IPS-18a (cell line): Measurements from ENCODE around the gene CD4.

ENCODE experiments used
- H3K27ac ChIP-seq: one replicate; pipeline ENCODE4 v1.5.1; 2013; ENCODE audit warnings: low read length
- H3K27me3 ChIP-seq: one replicate; pipeline ENCODE4 v1.6.1; 2013; ENCODE audit warnings: mild to moderate bottlenecking, low read length; ENCODE audit not compliant: control insufficient read depth, insufficient read depth
- H3K36me3 ChIP-seq: one replicate; pipeline ENCODE4 v1.6.1; 2013; ENCODE audit warnings: low read depth, low read length; ENCODE audit not compliant: control insufficient read depth
- H3K4me1 ChIP-seq: one replicate; pipeline ENCODE4 v1.6.1; 2013; ENCODE audit warnings: low read depth, low read length; ENCODE audit not compliant: control insufficient read depth
- H3K4me3 ChIP-seq: one replicate; pipeline ENCODE4 v1.5.1; 2013; ENCODE audit warnings: low read length
- H3K9ac ChIP-seq: one replicate; pipeline ENCODE4 v1.6.1; 2013; ENCODE audit warnings: mild to moderate bottlenecking, low read length, moderate library complexity
- H3K9me3 ChIP-seq: one replicate; pipeline ENCODE4 v1.6.1; 2013; ENCODE audit warnings: low read depth, low read length; ENCODE audit not compliant: control insufficient read depth

The CD4 gene

GRCh38 chr12:6836851-6837250 lies 47.5 kb downstream of the CD4 start:
- no peak overlapping the region for H3K9ac ChIP-seq
- H3K4me3 ChIP-seq: no peak overlapping the region
- no peak overlapping the region for H3K27ac ChIP-seq
- peaks cover 60% of the 10 kb centered on the region for H3K36me3 ChIP-seq
- H3K27me3 ChIP-seq: no peaks in the 10 kb centered on the region
- H3K9me3 ChIP-seq: no peaks in the 10 kb centered on the region
- H3K4me1 ChIP-seq: no peaks in the 10 kb centered on the region

DNA sequence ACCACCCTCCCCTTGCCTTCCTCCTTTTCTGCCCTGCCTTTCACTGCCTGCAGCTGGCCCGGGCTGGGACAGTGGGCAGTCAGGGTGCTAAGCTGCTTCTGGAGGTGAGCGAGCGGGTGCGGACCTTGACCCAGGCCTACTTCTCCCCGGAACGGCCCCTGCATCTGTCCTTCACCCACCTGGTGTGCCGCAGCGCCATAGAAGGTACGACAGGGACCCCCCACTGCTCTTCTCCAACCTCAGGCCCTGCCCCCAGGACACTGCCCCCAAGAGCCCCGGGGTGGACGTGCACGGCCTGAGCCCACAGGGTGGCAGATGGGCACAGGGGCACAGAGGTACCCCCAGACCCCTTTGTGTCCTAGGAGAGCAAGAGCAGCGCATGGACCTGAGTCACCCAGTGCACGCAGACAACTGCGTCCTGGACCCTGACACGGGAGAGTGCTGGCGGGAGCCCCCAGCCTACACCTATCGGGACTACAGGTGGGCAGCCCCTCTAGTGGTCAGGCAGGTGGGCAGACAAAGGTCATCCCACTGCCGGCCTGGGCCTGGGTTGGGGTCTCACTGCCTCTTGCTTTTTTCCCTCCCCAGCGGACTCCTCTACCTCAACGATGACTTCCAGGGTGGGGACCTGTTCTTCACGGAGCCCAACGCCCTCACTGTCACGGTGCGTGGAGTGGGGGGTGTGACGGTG lies 48.2 kb downstream of the CD4 start:
- Histone ChIP-seq H3K9ac (no peak overlapping the region), H3K36me3 (peaks cover 58% of the 10 kb centered on the region), H3K4me1 (no peaks in the 10 kb centered on the region), H3K27me3 (no peaks in the 10 kb centered on the region), H3K9me3 (no peaks in the 10 kb centered on the region), H3K4me3 (no peak overlapping the region), H3K27ac (no peak overlapping the region)

DNA sequence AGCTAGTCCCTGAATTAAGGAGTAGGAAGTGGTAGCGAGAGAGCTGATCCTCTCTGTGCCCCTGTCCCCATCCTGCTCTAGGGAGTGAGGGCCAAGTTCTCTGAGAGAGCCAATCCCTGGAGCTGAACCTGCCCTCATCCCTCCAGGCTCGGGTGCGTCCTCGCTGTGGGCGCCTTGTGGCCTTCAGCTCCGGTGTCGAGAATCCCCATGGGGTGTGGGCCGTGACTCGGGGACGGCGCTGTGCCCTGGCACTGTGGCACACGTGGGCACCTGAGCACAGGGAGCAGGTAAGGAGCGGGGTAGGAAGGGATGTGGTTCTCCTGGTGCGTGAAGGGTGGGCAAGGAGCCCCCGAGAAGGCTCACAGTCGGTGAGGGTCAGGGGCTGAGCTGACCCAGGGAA lies 49.5 kb downstream of the CD4 start:
- Histone ChIP-seq H3K9me3 (no peaks in the 10 kb centered on the region), H3K4me3 (no peak overlapping the region), H3K27me3 (no peaks in the 10 kb centered on the region), H3K27ac (no peak overlapping the region), H3K36me3 (peaks cover 49% of the 10 kb centered on the region), H3K4me1 (no peaks in the 10 kb centered on the region), H3K9ac (no peak overlapping the region)

DNA sequence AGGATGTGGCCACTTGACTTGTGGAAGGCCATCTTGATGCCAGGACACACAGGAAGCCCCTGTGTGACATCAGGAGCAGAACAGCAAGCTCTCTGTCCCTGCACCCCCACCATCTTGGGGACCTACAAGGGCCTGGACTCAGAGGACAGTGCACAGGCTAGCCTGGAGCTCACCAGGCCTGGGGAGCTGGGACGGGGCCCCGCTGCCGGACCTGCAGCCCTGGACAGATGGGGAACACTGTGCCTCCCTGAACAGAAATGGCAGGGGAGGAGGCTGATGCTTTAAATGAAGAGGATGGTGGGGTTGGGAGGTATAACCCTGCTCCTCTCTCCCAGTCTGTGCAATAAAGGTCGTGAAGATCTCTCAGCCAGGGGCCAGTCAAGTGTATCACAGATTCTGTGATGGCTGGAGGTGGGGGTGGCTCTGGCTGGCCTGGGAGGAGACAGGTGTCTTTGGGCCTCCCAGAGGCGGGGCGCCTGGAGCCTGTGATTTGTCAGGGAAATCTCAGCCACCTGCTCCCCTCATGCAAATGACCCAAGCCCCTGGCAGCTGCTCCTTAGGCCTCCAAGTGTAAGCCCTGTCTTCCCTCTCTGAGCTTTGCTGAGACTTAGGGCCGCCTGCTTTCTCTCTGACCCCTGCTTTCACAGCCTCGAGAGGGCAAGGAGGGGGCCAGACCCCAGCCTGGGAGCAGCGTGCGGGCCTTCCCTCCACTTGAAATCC lies 50.3 kb downstream of the CD4 start:
- no peak overlapping the region for H3K4me3 ChIP-seq
- H3K9ac ChIP-seq: no peak overlapping the region
- H3K27me3 ChIP-seq: no peaks in the 10 kb centered on the region
- H3K36me3 ChIP-seq: peaks cover 48% of the 10 kb centered on the region
- no peaks in the 10 kb centered on the region for H3K9me3 ChIP-seq
- H3K27ac ChIP-seq: no peak overlapping the region
- no peaks in the 10 kb centered on the region for H3K4me1 ChIP-seq

DNA sequence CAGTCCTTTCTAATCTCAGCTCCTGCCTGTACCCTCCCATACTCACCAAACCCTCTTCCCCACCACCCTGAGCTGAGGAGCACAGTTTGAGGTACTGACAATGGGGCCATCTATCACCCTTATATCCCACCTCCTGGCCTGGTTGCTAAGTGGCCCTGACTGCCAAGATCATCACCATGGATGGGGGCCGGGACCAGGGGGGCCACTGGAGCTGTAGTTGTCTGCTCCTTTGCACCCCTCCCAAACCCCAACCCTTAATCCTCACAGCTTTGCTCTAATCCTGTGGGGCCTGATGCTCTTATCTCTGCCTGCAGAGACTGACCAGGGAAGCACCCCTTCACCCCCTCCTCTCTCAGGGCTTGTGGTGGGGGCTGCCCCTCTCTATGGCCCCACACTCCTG lies 51.0 kb downstream of the CD4 start:
- Histone ChIP-seq H3K9me3 (no peaks in the 10 kb centered on the region), H3K27me3 (no peaks in the 10 kb centered on the region), H3K4me1 (no peaks in the 10 kb centered on the region), H3K27ac (no peak overlapping the region), H3K36me3 (peaks cover 55% of the 10 kb centered on the region), H3K4me3 (no peak overlapping the region), H3K9ac (no peak overlapping the region)

GRCh38 chr12:6840761-6841515 lies 51.6 kb downstream of the CD4 start, which contains the start of gene GNB3:
GNB3 (plus strand) TSS chr12:6840925; CDS start chr12:6841288, 363 bp downstream.
- no peaks in the 10 kb centered on the region for H3K27me3 ChIP-seq
- no peaks in the 10 kb centered on the region for H3K4me1 ChIP-seq
- no peaks in the 10 kb centered on the region for H3K9me3 ChIP-seq
- H3K9ac ChIP-seq: no peak within 1 kb of the TSS
- no peak within 1 kb of the TSS for H3K4me3 ChIP-seq
- no peak within 1 kb of the TSS for H3K27ac ChIP-seq
- peaks cover 61% of the 10 kb centered on the region for H3K36me3 ChIP-seq

GRCh38 chr12:6842075-6842474 lies 52.7 kb downstream of the CD4 start:
- Histone ChIP-seq H3K4me1 (no peaks in the 10 kb centered on the region), H3K27me3 (no peaks in the 10 kb centered on the region), H3K27ac (no peak overlapping the region), H3K36me3 (peaks cover 67% of the 10 kb centered on the region), H3K9me3 (no peaks in the 10 kb centered on the region), H3K4me3 (no peak overlapping the region), H3K9ac (no peak overlapping the region)

DNA sequence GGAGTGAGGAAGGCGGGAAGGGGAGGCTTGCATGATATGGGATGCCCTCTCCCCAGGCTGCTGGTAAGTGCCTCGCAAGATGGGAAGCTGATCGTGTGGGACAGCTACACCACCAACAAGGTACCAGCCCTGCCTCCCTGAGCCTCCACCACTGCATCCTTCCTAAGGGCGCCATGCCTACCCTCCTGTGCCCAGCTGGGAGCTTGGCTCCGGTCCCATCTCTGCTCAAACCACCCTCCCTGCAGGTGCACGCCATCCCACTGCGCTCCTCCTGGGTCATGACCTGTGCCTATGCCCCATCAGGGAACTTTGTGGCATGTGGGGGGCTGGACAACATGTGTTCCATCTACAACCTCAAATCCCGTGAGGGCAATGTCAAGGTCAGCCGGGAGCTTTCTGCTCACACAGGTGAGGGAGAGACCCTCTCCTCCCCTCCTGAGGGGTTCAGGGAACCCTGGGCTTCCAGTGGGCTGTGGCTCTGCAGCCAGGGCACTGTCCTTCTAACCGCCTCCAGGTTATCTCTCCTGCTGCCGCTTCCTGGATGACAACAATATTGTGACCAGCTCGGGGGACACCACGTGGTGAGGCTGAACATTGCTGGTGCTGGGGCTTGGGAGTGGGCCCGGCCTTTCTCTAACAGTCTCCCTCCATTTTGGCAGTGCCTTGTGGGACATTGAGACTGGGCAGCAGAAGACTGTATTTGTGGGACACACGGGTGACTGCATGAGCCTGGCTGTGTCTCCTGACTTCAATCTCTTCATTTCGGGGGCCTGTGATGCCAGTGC lies 54.0 kb downstream of the CD4 start:
- H3K9ac ChIP-seq: no peak overlapping the region
- H3K27ac ChIP-seq: no peak overlapping the region
- no peaks in the 10 kb centered on the region for H3K27me3 ChIP-seq
- H3K4me3 ChIP-seq: no peak overlapping the region
- H3K4me1 ChIP-seq: no peaks in the 10 kb centered on the region
- H3K9me3 ChIP-seq: no peaks in the 10 kb centered on the region
- H3K36me3 ChIP-seq: peaks cover 66% of the 10 kb centered on the region

- no peaks in the 10 kb centered on the region for H3K27me3 ChIP-seq
- H3K9me3 ChIP-seq: no peaks in the 10 kb centered on the region
- H3K27ac ChIP-seq: no peak overlapping the region
- H3K36me3 ChIP-seq: peaks cover 62% of the 10 kb centered on the region
- no peak overlapping the region for H3K9ac ChIP-seq
- H3K4me1 ChIP-seq: no peaks in the 10 kb centered on the region
- H3K4me3 ChIP-seq: no peak overlapping the region
Measured at GRCh38 chr12:6845395-6845794, 56.1 kb downstream of the CD4 start.

DNA sequence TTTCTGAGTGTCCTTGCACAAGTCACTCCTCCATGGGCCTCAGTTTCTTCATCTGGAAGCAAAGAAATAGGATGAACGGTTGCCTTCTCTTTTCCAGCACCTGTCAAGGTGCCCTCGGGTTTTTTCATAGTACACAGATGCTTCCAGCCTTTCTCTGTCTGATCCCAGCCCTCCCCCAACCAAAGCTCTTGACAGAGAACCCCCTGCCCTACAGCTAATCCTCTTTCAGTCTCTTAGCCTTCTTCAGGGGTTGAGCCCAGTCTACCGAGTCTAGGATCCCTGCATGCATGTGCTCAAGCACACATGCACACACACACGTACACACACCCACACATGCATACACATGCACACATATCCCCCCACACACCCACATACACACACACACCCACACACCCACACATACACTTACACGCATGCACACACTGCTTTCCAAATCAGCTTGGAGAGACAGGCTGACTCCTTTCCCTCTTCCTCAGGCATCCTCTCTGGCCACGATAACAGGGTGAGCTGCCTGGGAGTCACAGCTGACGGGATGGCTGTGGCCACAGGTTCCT lies 57.1 kb downstream of the CD4 start:
- Histone ChIP-seq H3K4me3 (no peak overlapping the region), H3K36me3 (peaks cover 62% of the 10 kb centered on the region), H3K9ac (no peak overlapping the region), H3K27me3 (no peaks in the 10 kb centered on the region), H3K27ac (no peak overlapping the region), H3K9me3 (no peaks in the 10 kb centered on the region), H3K4me1 (no peaks in the 10 kb centered on the region)

GRCh38 chr12:6847676-6848075 lies 58.3 kb downstream of the CD4 start:
- no peaks in the 10 kb centered on the region for H3K4me1 ChIP-seq
- H3K36me3 ChIP-seq: peaks cover 54% of the 10 kb centered on the region
- no peak overlapping the region for H3K9ac ChIP-seq
- no peaks in the 10 kb centered on the region for H3K27me3 ChIP-seq
- no peak overlapping the region for H3K4me3 ChIP-seq
- H3K9me3 ChIP-seq: no peaks in the 10 kb centered on the region
- no peak overlapping the region for H3K27ac ChIP-seq
